Activated CD8-positive, alpha-beta memory T cell treated with anti-CD3 and anti-CD28 coated beads for 1 hour (primary cell): ENCODE measurements around the gene DCDC1.
"Not testable (repeated sequence)": the region's sequence is repeated elsewhere in the genome, so short reads cannot be mapped to it uniquely, and the experiment has no call there.

Source experiments
- DNase-seq, 2 donors: peaks; one replicate each; pipeline ENCODE4 v3.0.0-alpha.2; 2020; ENCODE audit warnings: low read depth in 1 of 2; ENCODE audit errors: extremely low read depth in 1 of 2

Gene DCDC1

DNA sequence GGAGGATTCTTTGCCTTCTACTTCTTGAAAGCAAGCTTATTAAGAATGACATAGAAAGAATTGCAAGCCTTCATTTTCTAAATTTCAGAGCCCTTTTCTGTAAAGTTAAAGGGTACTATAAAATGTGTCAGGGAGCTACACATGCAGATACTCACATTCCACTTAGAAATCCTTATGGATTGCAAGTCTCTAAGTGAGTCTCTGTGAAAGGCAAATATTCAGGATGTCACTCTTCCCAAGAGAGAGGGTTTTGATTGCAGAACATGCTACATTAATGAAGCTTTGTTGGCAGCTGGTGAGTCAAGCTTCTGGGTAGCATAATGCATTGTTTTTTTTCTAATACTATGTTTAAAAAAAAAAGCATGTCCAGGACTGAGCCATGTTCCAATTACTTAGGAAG is 369.2 kb downstream of the DCDC1 start:
- DNase-seq: no peak

DNA sequence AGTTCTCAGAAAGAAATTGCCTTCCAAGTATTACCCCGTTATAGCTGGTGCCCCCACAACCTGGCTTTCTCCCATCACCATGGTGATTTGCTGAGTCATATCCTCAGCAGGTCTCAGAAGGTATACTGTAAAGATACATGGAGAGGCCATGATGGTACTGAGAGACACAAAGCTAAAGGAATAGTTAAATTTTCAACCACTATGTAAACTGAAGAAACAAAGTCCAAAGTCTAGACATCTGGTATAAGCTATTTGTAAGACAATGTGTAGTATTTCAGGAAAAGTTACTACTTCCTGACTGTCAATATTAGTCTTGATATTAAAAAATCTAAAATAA is 377.1 kb downstream of the DCDC1 start:
- no peak for DNase-seq

DNA sequence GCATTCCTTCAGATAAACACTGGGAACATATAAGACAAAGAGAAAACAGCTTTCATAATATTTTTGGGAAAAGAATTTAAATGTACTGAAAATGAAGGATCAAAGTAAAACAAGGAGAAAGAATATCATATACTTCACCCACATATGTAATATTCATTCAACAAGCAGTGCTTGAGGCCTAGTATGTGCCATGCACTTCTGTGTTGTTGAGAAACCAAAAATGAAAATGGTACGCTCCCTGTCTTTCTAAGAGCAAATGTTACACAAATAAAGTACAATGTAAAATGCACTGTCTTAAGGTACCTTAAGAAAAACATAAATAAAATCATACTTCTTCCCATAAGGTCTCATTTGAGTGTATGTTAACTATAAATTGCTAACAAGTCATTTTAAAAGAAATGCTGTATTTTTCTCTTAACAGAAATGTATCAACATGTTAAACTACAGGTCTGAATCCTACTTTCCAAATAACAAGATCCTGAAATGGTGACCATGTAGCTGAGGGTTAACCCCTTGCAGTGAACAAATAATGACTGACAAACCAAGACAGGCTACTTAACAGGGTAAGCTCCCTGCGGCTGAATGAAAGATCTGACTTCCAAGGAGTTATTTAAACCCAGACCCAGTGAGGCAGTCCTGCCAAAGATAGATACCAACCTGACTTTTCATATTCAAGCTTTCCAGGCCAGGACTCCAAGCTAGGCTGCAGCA is 377.6 kb downstream of the DCDC1 start:
- no peak for DNase-seq

DNA sequence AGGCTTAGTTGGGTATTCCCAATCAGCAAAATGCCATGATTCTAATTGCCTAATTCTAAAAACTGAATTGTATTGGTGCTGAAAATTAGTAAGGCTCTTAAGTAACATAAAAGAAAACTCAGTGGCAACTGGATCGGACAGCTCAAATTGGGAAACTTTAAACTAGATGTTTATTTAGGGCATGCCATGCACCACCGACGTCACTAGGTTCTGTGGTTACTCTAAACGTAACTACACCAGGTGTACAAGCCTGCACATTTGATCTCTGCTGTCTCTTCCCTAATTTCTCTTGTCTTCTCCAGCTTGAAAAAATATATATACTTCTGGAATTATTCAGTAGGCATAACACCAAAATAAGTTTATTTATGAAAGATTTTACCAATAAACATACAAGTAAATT is 378.2 kb downstream of the DCDC1 start:
- DNase-seq: no peak

DNA sequence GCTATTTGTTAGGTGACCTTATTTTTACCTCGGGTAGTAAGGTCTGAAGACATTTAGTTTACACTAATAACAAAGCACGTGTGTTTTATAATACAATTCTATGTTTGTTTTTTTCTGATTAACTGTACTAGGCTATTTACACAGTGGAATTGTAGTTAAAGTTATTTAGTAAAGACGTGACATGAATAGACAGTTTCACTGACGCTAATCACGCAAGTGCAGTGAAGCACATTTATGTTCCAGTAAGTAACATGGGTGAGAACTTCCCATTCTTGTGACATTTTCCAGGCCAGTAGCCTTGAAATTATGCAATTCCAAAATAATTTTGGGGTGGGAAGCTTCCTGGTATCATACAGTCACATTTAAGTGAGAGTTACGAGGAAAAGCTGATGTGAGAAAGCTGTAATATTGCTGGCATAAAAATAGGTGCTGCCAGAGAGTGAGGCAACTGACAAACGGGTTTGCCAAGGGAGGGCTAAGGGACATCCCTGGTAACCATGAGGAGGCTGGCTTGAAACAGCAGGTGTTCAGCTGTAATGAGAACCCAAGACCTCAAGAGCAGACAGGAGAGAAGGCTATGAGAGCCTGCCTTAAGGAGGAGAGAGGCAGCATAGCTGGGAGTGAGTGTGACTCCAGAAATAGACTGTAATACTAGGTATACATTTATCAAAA is 378.8 kb downstream of the DCDC1 start:
- no peak for DNase-seq

DNA sequence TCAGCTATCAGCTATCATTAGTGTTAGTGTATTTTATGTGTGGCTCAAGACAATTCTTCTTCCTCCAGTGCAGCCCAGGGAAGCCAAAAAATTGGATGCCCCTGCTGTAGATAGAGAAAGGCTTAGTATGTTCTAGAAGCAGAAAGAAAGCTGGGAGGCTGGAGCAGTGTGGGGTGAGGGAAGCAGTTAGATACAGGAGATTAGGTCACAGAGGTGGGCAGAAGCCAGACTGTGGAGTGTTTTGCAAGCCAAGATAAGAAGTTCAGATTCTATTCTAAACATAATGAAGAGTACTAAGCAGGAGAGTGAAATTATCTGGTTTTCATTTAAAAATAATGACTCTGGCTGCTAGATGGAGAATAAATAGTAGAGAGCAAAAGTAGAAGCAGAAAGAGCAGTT is 381.7 kb downstream of the DCDC1 start:
- no peak for DNase-seq

DNA sequence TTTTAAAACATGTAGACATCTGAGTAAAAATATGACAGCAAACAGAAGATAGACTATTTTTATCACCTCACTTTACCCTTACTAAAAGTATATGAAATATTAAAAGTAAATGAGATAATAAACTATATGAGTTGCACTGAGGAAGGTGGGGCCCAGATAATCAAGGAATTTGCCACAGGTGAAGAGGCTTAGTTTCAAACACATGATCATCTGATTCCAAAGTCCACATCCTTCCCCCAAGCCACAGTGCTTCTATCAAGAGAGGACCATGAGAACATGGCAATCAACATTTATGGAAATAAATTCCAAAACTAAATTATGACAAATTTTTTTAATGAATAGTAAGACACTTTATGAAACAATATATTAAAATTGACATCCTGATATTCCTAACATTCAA is 384.0 kb downstream of the DCDC1 start:
- no peak for DNase-seq

DNA sequence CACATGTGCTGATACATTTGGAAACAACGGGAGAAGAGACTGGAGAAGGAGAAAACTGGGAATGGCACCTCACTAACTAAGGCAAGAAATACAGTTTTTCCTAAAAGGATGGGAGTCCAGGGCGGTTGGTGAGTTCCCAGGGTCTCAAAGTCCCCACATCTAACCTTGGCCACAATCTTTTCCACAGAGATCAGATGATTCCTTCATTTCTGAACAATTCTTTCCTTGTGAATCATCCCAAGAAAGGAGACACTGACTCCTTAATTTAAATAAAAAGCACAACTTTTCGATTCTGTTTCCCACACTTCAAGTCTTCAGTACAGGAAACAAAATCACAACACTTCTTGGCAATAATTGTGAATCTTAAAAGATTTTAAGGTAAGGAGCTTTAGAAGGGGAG is 384.7 kb downstream of the DCDC1 start:
- no peak for DNase-seq

DNA sequence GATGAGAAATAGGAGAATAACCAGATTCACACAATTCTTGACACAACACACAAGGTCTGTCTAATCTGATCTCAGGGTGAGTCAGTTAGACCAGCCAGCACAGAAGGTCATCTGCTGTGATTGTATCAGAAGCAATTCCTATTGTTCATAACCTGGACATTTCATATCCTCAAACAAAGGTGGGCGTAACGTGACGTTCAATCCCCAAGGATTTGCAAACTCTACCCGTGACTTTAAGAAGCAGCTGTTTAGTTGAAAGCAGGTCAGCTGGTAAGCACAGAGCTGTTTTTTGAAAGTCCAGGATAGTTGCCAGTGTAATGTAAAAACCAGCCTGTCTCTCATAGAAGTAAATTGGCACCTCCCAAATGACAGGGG is 385.1 kb downstream of the DCDC1 start:
- no peak for DNase-seq

DNA sequence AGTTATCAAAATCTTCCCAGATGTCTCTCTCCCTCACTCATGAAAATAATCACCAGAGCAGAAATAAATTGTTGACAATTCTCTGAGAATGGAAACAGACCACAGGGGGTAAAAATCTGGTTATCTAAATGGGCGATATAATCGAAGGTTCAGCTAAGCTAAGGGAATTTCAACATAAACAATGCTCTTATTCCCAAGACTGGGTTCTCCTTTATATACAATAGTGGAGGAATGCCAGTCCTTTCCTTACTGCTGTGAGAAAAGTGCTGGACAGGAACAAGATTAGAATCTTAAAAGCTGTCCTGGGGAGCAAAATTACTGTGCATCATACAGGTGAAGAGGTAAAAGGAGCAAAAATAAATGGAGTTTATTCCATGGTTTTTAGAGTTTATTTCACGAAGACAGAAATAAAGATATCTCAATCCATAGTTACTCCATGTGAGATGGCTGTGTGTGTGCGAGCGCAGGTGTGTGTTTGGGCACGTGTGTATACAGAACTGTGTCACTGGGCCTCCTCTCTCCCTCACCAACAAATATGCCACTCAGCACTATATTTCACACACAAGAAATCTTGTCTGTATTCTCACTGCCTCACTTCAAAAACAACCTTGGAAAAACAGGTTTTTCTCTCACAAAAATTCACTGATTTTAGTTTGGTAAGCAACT is 385.6 kb downstream of the DCDC1 start:
- DNase-seq: no peak

DNA sequence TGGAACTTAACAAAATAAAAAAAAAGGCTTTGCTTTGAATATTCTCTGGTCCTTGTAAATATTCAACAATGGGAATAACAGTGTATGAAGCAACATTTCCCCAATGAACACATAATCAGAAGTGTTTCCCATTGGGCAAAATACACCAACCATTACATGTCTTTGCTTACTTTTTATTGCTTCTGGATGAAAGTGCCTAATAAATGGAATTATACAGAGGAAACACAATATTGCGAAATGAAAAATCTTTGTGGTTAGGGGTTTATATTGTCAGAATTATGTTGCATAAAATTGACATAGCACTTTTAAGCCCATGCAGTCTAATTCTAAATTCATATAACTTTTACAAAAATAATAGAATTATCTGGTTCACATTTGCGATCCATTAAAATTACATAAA is 386.4 kb downstream of the DCDC1 start:
- no peak for DNase-seq

DNA sequence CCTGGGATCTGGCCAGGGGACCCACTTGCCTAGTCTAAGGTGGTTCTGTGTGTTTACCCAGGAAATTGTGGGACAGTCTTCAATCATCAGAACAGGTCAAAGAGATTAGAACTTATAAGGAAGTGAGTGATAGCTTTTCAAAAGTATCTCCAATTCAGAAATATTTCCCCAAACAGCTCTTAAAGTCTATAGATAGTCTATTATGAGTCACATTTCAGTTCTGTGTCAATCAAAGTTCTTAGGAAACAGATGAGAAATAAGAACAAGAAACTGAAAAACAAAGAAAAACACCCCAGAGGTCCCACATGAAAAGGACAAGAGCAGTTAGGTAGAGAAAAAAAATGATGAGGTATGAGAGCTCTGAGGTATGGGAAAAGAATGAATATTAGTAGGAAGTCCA is 402.0 kb downstream of the DCDC1 start:
- DNase-seq: no peak

DNA sequence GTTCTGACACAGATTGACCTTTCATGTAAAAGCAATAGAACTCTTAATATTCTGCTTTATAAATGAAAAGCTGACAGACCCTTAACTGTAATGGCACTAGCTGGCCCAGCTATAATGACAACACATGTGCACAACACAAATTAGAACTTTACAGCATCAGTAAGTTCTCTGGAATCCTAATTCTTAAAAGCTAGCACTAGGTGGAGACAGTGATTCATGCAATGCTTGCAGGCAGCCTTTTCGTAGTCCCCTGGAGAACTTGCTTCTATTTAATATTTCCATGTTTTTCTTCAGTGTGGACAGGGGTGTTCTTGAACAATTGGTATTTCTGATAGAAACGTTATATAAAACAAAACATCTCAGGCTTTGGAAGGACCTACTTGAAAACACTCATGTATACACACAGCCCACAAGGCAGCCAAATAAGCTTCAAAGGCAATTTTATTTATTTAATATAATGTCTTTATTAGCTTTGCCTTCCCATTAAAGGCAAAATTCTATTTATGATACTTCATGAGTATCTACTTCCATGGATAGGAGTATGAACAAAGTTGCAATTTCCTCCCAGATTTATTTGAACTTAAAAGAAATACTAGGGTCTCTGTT is 409.0 kb downstream of the DCDC1 start:
- DNase-seq: no peak

DNA sequence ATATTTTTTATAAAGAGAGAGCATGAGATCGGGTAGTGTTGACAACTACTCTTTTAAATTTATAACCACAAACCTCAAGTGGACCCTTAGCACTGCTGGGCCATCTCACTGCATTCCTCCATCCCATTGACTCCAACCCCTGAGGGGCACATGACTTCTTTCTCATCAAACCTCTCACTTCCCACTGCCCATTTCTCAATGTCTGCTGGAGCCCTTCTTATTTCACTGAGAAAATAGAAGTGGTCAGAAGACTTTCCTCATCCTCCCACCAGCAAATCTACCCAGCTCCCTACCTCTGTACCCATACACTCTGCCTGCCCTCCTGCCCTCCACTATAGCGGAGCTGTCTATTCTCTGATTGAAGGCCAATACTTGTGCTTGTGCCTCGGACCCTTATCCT is 412.8 kb downstream of the DCDC1 start:
- DNase-seq: no peak

DNA sequence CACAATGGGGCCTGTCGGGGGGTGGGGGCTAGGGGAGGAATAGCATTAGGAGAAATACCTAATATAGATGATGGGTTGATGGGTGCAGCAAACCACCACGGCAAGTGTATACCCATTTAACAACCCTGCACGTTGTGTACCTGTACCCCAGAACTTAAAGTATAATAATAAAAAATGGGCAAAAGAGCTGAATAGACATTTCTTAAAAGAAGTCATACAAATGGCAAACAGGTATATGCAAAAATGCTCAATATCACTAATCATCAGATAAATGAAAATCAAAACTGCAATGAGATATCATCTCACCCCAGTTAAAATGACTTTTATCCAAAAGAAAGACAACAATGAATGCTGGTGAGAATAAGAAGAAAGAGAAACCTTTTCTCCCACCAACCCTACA is 419.7 kb downstream of the DCDC1 start:
- DNase-seq: no peak

DNA sequence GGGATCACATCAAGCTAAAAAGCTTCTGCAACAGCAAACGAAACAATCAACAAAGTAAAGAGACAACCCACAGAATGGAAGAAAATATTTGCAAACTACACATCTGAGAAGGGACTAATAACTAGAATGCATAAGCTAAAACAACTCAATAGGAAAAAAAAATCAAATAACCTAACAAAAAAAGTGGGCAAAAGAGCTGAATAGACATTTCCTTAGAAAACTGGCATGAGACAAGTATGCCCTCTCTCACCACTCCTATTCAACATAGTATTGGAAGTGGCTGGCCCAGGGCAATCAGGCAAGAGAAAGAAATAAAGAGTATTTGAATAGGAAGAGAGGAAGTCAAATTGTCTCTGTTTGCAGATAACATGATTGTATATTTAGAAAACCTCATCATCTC is 421.8 kb downstream of the DCDC1 start:
- DNase-seq: not testable (repeated sequence)

DNA sequence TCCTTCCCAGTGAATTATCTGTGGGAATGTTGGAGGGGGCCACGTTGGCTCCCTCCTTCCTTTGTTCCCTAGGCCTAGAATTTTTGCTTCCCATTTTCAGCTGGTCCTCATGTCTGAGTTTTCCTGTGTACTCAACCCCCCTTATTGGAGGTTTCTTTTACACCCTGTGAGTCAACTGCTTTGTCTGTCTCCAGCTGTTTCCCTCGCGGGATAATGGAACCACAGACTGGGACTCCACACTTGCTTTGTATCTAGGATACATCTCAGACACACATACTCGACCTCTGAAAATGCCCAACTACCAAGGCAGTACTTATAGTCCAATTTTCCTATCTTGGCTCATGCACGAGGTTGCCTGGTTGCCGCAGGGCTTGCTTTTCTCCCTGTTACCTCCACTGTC is 430.7 kb downstream of the DCDC1 start:
- DNase-seq: no peak

DNA sequence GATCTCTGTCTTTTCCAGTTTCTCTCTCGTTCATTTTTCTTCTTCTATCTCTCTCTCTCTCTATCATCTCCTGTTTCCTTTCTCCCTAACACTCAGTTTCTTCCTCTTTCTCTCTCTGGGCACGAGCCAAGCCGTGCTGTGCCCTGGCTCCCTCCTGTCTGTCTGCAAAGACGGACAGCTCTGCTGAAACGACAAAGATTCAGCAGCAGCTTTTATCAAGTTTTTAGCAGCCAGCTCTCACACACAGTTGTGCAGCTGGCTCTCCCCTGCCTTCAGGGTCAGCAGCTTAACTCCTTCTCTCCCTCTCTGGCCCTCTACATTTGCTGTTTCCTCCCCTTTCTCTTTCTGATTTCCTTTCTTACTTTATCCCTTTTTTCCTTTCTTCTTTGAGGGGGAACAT is 431.4 kb downstream of the DCDC1 start:
- DNase-seq: no peak

DNA sequence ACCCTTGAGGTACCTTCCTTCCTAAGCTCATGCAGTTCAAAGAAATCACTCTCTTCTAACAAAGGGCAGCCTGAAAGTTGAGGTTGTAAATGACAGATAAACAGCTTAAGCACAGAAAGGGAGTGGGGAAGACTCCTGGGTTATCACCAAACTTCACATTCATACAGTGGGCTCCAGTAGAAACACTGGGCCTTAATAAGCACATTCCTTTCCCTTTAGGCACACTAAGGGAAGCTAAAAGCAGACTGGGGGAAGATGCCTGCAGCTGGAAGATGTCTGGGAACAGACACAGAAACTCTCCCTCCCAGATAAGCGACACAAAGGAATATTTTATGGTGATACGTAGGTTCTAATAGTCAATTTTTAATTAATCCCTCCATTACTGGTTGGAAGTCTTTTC is 433.0 kb downstream of the DCDC1 start:
- DNase-seq: no peak

DNA sequence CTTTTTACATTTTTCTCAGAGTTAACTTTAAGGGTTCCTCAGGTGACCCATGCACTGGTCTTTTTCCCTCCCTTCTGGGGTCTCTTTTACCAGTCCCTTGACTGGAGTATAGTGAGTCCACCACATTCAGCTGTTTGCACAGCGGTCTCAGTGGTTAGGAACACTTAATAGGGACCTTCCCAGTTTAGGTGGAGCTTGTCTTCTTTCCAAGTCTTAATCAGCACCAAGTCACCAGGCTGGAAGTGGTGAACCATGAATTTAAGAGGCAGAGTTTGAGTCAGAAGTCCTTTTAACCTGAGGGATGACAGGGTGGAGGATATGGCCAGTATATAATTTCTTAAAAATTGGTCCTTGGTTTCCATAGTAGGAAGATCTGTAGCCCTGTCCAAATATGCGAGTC is 433.7 kb downstream of the DCDC1 start:
- DNase-seq: no peak

DNA sequence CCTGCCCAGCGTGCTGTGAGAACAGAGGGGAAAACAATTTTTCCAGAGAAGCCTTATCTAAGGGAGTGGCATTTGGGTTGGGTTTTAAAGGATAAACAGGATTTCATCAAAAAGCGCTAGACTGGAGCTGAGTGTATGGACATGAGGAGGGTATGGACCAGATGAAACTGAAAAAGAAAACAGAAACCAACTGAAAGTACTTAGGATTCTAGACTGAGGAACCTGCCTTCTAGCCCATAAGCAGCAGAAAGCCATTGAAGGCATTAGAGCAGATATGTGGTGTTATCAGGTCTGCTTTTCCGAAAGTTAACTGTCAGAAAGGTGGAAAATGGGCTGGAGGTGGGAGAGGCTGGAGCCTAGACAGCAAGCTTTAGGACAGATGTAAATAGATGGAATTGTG is 443.4 kb downstream of the DCDC1 start:
- no peak for DNase-seq

DNA sequence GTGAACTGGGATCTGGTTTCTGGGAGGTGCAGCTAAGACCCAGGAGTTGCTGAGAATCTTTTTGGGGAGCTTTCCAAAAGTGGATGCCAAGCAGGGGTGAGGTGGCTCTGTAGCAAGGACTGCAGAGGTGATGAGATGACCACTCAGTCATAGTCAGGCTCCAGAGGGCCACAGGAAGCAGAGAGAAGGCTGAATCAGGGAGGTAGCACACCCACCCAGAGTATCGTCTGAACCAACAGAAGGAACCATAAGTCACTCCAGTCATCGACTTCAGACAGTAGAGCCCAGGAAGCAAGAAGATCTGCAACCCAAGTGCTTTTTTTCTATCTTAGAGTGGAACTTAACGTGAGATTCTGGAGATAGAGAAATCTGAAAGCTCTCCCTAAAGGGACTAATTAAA is 447.7 kb downstream of the DCDC1 start:
- no peak for DNase-seq
